Caco-2 (cell line): ENCODE data around the gene TMEM260. TPM values are rescaled to one million over a fixed set of nuclear protein-coding genes. Genes with fewer than 3 reads are reported as not detected.

Experiments
- BruUV-seq: library from RNA; stranded (reverse); fragments of 400-500 nt; replicated peaks from 2 replicates; lab custom pipeline; 2021; lab: Mats Ljungman, UMichigan
- CTCF ChIA-PET: fragments of 300-600 bp; sonication (Branson Sonifier 250); formaldehyde crosslinking; loops from one replicate; lab custom pipeline; 2022; ENCODE audit warnings: antibody characterized with exemption; lab: Charles Lee
- POLR2A ChIA-PET: fragments of 300-600 bp; sonication (Branson Sonifier 250); formaldehyde crosslinking; loops from one replicate; lab custom pipeline; 2022; ENCODE audit warnings: antibody characterized with exemption; lab: Charles Lee
- DNase-seq, 2 experiments: peaks; one replicate each; pipeline versions ENCODE4 v3.0.0 to v3.0.0-alpha.2; 2020 to 2022
- H3K27me3 ChIP-seq: replicated peaks from 2 replicates; pipeline ENCODE4 v1.6.0; 2011; ENCODE audit warnings: low read length; ENCODE audit not compliant: control insufficient read depth, insufficient read depth
- H3K36me3 ChIP-seq: 2 replicates; pipeline ENCODE4 v1.5.1; 2011; ENCODE audit warnings: low read length; ENCODE audit not compliant: control insufficient read depth, insufficient read depth
- H3K4me1 ChIP-seq: fragments of 250-450 bp; sonication (Bioruptor Pico); 2 replicates; pipeline ENCODE4 v1.5.1; 2020; ENCODE audit warnings: mild to moderate bottlenecking
- H3K4me3 ChIP-seq: 2 replicates; pipeline ENCODE4 v1.5.1; 2011; ENCODE audit warnings: low read depth, mild to moderate bottlenecking, control low read depth, low read length
- H3K9me3 ChIP-seq: fragments of 250-450 bp; sonication (Bioruptor Pico); 2 replicates; pipeline ENCODE4 v1.5.1; 2020; ENCODE audit warnings: mild to moderate bottlenecking, moderate library complexity
- H3K27ac Mint-ChIP-seq: one replicate; pipeline ENCODE4 v1.8.0; 2022; ENCODE audit warnings: mixed read lengths; ENCODE audit not compliant: unreplicated experiment
- H3K27me3 Mint-ChIP-seq: one replicate; pipeline ENCODE4 v1.8.0; 2022; ENCODE audit warnings: mixed read lengths; ENCODE audit not compliant: insufficient read depth, unreplicated experiment
- H3K36me3 Mint-ChIP-seq: one replicate; pipeline ENCODE4 v1.8.0; 2022; ENCODE audit warnings: mild to moderate bottlenecking, mixed read lengths; ENCODE audit not compliant: insufficient read depth, unreplicated experiment
- H3K4me1 Mint-ChIP-seq: one replicate; pipeline ENCODE4 v1.8.0; 2022; ENCODE audit warnings: low read depth, mixed read lengths; ENCODE audit not compliant: unreplicated experiment
- H3K4me3 Mint-ChIP-seq: one replicate; pipeline ENCODE4 v1.8.0; 2022; ENCODE audit warnings: mild to moderate bottlenecking, moderate library complexity, mixed read lengths; ENCODE audit not compliant: unreplicated experiment
- H3K9me3 Mint-ChIP-seq: one replicate; pipeline ENCODE4 v1.8.0; 2022; ENCODE audit warnings: mixed read lengths; ENCODE audit not compliant: unreplicated experiment
- intact Hi-C: fragments of 100-400 bp; cut with micrococcal nuclease; formaldehyde crosslinking; loops from one replicate; pipeline ENCODE4 v1.10.0; 2022; ENCODE audit not compliant: unreplicated experiment
- total RNA-seq: library from RNA; stranded (reverse); gene quantifications from 2 replicates; pipeline ENCODE4 v1.2.3, GENCODE V29; 2022
- TF ChIP-seq, protein P1 (sequence below), 2 experiments: fragments of 200-600 bp in 1 of 2; IDR thresholded peaks; 1 replicate in 1 of 2; 2 replicates in 1 of 2; pipeline versions ENCODE4 v1.5.1 to v1.8.0; 2011 to 2022; ENCODE audit warnings: antibody characterized with exemption in 1 of 2, control low read depth in 1 of 2, inconsistent platforms in 1 of 2, low read depth in 1 of 2, low read length in 1 of 2, mild to moderate bottlenecking in 1 of 2, moderate library complexity in 1 of 2; ENCODE audit not compliant: insufficient read depth in 1 of 2, severe bottlenecking in 1 of 2, unreplicated experiment in 1 of 2

The TMEM260 gene
- total RNA-seq, 1 experiment from 2014 or later = 32.3 TPM

DNA sequence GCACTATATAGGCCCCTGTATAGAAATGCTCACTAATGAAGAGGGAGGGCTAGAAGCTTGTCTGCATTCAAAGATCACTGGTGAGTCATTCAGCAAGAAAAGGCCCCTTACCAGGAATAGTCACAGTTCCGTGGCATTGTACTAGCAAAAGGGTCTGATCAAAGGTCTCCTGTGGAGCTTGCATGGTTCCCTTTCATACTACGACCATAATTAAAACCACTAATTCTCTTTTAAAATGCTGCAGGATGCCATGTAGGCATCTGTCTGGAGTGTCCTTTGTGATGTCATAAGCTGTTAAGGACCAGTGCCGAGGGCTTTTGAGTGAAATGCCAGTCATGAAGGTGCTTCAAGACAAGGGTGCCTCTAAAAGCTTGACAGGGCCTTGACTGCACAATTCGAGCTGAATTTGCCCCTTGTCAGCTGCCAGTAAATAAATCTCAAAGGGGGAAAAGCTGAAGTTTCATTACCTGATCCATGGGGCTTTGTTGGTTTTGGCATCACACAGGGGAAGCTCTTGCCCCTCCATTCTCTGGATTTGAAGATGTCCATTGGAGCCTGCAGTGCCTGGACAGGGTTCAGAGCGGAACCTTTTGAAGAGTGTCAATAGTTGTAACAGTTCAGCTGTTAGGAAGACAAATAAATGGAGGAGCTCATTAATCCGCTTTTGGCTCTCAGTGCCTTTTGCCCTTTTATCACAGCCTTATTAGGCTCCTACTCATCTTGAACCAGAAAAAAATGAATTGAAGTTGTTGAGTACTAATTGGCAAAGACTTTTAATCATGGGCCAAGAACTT lies 69.1 kb downstream of the TMEM260 start:
- intact Hi-C loops = no loop called here
- H3K4me1 Mint-ChIP-seq = no peaks in the 10 kb centered on the region
- H3K36me3 ChIP-seq = no peaks in the 10 kb centered on the region
- POLR2A ChIA-PET = no interaction called here
- no peaks in the 10 kb centered on the region for H3K9me3 ChIP-seq
- CTCF ChIA-PET = no interaction called here
- H3K27me3 ChIP-seq = no peaks in the 10 kb centered on the region
- no peak overlapping the region for H3K27ac Mint-ChIP-seq
- no peak overlapping the region for H3K4me3 Mint-ChIP-seq
- no peaks in the 10 kb centered on the region for H3K27me3 Mint-ChIP-seq
- H3K9me3 Mint-ChIP-seq = no peaks in the 10 kb centered on the region
- no peak overlapping the region for H3K4me3 ChIP-seq
- no TSS peak for BruUV-seq
- no peak for DNase-seq
- TF ChIP-seq, protein P1, sequence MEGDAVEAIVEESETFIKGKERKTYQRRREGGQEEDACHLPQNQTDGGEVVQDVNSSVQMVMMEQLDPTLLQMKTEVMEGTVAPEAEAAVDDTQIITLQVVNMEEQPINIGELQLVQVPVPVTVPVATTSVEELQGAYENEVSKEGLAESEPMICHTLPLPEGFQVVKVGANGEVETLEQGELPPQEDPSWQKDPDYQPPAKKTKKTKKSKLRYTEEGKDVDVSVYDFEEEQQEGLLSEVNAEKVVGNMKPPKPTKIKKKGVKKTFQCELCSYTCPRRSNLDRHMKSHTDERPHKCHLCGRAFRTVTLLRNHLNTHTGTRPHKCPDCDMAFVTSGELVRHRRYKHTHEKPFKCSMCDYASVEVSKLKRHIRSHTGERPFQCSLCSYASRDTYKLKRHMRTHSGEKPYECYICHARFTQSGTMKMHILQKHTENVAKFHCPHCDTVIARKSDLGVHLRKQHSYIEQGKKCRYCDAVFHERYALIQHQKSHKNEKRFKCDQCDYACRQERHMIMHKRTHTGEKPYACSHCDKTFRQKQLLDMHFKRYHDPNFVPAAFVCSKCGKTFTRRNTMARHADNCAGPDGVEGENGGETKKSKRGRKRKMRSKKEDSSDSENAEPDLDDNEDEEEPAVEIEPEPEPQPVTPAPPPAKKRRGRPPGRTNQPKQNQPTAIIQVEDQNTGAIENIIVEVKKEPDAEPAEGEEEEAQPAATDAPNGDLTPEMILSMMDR (IDR thresholded peaks at IDR 0.05; ENCODE audit: insufficient read depth in 1 of 2, low read depth in 1 of 2, low read length in 1 of 2, severe bottlenecking in 1 of 2, unreplicated experiment in 1 of 2) = no peak
- H3K4me1 ChIP-seq = no peaks in the 10 kb centered on the region
- H3K36me3 Mint-ChIP-seq = no peaks in the 10 kb centered on the region

DNA sequence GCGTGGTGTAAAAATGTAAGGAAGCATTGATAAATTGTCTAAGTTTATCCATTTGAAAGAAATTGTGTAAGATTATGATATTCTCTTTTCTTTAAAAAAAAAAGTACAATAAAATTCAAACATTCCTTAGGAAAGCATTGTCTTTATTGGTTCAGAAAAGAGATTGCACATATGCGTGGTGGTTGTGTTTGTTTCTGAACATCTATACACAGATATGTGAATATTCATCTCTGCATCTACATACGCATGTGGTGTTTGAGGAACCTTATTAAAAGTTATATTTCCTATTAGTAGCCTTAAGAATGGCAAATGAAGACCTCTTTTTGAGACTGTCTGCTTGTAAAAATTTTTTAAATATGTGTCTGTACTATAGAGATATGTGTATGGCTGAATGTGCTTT lies 69.8 kb downstream of the TMEM260 start:
- H3K36me3 ChIP-seq = no peaks in the 10 kb centered on the region
- intact Hi-C loops = no loop called here
- H3K4me3 ChIP-seq = no peak overlapping the region
- TF ChIP-seq, protein P1 (IDR thresholded peaks at IDR 0.05; ENCODE audit: insufficient read depth in 1 of 2, low read depth in 1 of 2, low read length in 1 of 2, severe bottlenecking in 1 of 2, unreplicated experiment in 1 of 2) = no peak
- no peaks in the 10 kb centered on the region for H3K27me3 ChIP-seq
- DNase-seq = no peak
- H3K4me1 Mint-ChIP-seq = no peaks in the 10 kb centered on the region
- H3K4me1 ChIP-seq = no peaks in the 10 kb centered on the region
- POLR2A ChIA-PET = no interaction called here
- no peak overlapping the region for H3K4me3 Mint-ChIP-seq
- CTCF ChIA-PET = no interaction called here
- H3K36me3 Mint-ChIP-seq = no peaks in the 10 kb centered on the region
- no TSS peak for BruUV-seq
- H3K9me3 ChIP-seq = no peaks in the 10 kb centered on the region
- H3K9me3 Mint-ChIP-seq = no peaks in the 10 kb centered on the region
- no peaks in the 10 kb centered on the region for H3K27me3 Mint-ChIP-seq
- H3K27ac Mint-ChIP-seq = no peak overlapping the region

DNA sequence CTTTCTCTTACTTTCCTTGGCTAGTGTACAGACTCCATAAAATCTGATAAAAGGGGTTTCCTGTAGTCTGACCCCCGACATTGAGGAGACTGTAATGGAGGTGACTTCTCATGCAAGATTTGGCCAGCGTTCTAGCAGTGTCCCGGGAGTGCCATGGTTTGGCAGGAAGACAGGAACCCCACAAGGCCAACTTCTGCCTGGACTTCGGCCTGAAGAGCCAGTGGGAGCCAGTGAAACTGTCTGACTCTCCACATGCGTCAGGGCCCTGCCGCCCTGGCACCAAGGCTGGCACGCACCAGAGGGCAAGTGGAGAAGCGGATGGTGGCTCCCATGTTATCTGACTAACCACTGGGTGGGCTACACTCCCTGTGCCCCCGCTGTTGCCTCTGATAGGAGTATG lies 70.5 kb downstream of the TMEM260 start:
- no TSS peak for BruUV-seq
- Mint-ChIP-seq H3K4me1 (no peaks in the 10 kb centered on the region), H3K9me3 (no peaks in the 10 kb centered on the region), H3K27ac (no peak overlapping the region), H3K27me3 (no peaks in the 10 kb centered on the region), H3K36me3 (no peaks in the 10 kb centered on the region), H3K4me3 (no peak overlapping the region)
- ChIA-PET CTCF (no interaction called here), POLR2A (no interaction called here)
- Histone ChIP-seq H3K4me3 (no peak overlapping the region), H3K27me3 (no peaks in the 10 kb centered on the region), H3K4me1 (no peaks in the 10 kb centered on the region), H3K36me3 (no peaks in the 10 kb centered on the region), H3K9me3 (no peaks in the 10 kb centered on the region)
- no peak for DNase-seq
- TF ChIP-seq, protein P1 (IDR thresholded peaks at IDR 0.05; ENCODE audit: insufficient read depth in 1 of 2, low read depth in 1 of 2, low read length in 1 of 2, severe bottlenecking in 1 of 2, unreplicated experiment in 1 of 2) = no peak
- intact Hi-C loops = no loop called here
